ENCODE data around the gene DENND5A. TPM values are rescaled to one million over a fixed set of nuclear protein-coding genes. Genes with fewer than 3 reads are reported as not detected.

Gene DENND5A
- total and polyA plus RNA-seq, 2 experiments from 2014 or later: 99.5 to 196 TPM

- no peak for TF ChIP-seq CTCF (IDR thresholded peaks at IDR 0.05; ENCODE audit: low read depth, low read length)
- Histone ChIP-seq H3K36me3 (peaks cover 4% of the 10 kb centered on the region), H3K4me3 (no peak overlapping the region), H3K27ac (no peak overlapping the region), H3K4me1 (ENCODE audit: low read depth) (peaks cover 3% of the 10 kb centered on the region), H3K27me3 (no peaks in the 10 kb centered on the region), H3K9me3 (ENCODE audit: low read depth) (no peaks in the 10 kb centered on the region)
- no peak for DNase-seq (ENCODE audit: low read depth in 1 of 2, low spot score in 1 of 2)
Measured at GRCh38 chr11:9302448-9302847, 37.3 kb upstream of the DENND5A start.

- H3K27ac ChIP-seq: no peak overlapping the region
- no peak for TF ChIP-seq CTCF (IDR thresholded peaks at IDR 0.05; ENCODE audit: low read depth, low read length)
- H3K4me1 ChIP-seq (ENCODE audit: low read depth): no peaks in the 10 kb centered on the region
- H3K27me3 ChIP-seq: no peaks in the 10 kb centered on the region
- no peaks in the 10 kb centered on the region for H3K9me3 ChIP-seq (ENCODE audit: low read depth)
- no peak overlapping the region for H3K4me3 ChIP-seq
- no peak for DNase-seq (ENCODE audit: low read depth in 1 of 2, low spot score in 1 of 2)
- peaks cover 6% of the 10 kb centered on the region for H3K36me3 ChIP-seq
Measured at GRCh38 chr11:9301720-9302119, 36.6 kb upstream of the DENND5A start.

GRCh38 chr11:9293646-9294045 lies 28.5 kb upstream of the DENND5A start:
- no peak for DNase-seq (ENCODE audit: low read depth in 1 of 2, low spot score in 1 of 2)
- no peak for TF ChIP-seq CTCF (IDR thresholded peaks at IDR 0.05; ENCODE audit: low read depth, low read length)
- H3K27ac ChIP-seq: no peak overlapping the region
- H3K4me3 ChIP-seq: no peak overlapping the region
- no peaks in the 10 kb centered on the region for H3K9me3 ChIP-seq (ENCODE audit: low read depth)
- H3K4me1 ChIP-seq (ENCODE audit: low read depth): no peaks in the 10 kb centered on the region
- peaks cover 14% of the 10 kb centered on the region for H3K36me3 ChIP-seq
- no peaks in the 10 kb centered on the region for H3K27me3 ChIP-seq

GRCh38 chr11:9285850-9286587 lies 20.9 kb upstream of the DENND5A start:
- Histone ChIP-seq H3K27me3 (no peaks in the 10 kb centered on the region), H3K4me1 (ENCODE audit: low read depth) (peaks cover 3% of the 10 kb centered on the region), H3K4me3 (no peak overlapping the region), H3K9me3 (ENCODE audit: low read depth) (no peaks in the 10 kb centered on the region), H3K27ac (no peak overlapping the region), H3K36me3 (peaks cover 27% of the 10 kb centered on the region)
- no peak for TF ChIP-seq CTCF (IDR thresholded peaks at IDR 0.05; ENCODE audit: low read depth, low read length)
- DNase-seq (ENCODE audit: low read depth in 1 of 2, low spot score in 1 of 2): no peak

GRCh38 chr11:9280655-9281301 lies 15.6 kb upstream of the DENND5A start:
- Histone ChIP-seq H3K27ac (peak overlapping the region; percentile 58), H3K9me3 (ENCODE audit: low read depth) (no peaks in the 10 kb centered on the region), H3K36me3 (peaks cover 16% of the 10 kb centered on the region), H3K4me1 (ENCODE audit: low read depth) (peaks cover 7% of the 10 kb centered on the region), H3K27me3 (no peaks in the 10 kb centered on the region), H3K4me3 (no peak overlapping the region)
- TF ChIP-seq CTCF (IDR thresholded peaks at IDR 0.05; ENCODE audit: low read depth, low read length): no peak
- DNase-seq (ENCODE audit: low read depth in 1 of 2, low spot score in 1 of 2): peak; percentile 31 to 78

Measured in cardiac muscle cell (in vitro differentiated cells and primary cell).